ENCODE results near the gene RBM6.

DNA sequence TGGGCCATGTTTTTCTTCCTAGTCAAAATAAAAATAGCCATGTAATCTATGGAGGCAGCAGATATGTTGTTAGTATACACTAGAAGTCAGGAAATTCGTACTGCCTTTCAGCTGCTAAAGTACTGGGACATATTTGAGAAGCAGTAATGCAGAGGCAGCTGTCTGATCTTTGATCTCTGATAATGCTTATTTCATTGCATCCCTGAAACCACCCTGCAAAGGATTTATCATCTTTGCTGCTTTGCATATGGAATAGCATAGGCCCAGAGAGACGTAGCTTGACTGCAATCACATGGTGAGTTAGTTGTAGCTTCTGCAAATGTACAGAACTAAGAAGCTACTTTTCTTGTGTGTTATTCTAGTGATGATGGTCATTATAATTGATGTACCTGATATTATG lies 52.4 kb downstream of the RBM6 start:
- TF ChIP-seq, protein P1, sequence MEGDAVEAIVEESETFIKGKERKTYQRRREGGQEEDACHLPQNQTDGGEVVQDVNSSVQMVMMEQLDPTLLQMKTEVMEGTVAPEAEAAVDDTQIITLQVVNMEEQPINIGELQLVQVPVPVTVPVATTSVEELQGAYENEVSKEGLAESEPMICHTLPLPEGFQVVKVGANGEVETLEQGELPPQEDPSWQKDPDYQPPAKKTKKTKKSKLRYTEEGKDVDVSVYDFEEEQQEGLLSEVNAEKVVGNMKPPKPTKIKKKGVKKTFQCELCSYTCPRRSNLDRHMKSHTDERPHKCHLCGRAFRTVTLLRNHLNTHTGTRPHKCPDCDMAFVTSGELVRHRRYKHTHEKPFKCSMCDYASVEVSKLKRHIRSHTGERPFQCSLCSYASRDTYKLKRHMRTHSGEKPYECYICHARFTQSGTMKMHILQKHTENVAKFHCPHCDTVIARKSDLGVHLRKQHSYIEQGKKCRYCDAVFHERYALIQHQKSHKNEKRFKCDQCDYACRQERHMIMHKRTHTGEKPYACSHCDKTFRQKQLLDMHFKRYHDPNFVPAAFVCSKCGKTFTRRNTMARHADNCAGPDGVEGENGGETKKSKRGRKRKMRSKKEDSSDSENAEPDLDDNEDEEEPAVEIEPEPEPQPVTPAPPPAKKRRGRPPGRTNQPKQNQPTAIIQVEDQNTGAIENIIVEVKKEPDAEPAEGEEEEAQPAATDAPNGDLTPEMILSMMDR (conservative IDR thresholded peaks at IDR 0.05 in 1 of 2, IDR thresholded peaks at IDR 0.05 in 1 of 2; ENCODE audit: low read depth in 1 of 2, low read length in 2 of 2) = no peak
- no peak for TF ChIP-seq EZH2 (IDR thresholded peaks at IDR 0.05; ENCODE audit: low read length, missing control alignments)

All from fibroblast of lung (primary cell).